OCI-M2 (cell line): ENCODE measurements around the gene STK39.

Experiments used
- DNase-seq: peaks from one replicate; lab custom pipeline; 2025; ENCODE audit not compliant: unreplicated experiment; lab: John Stamatoyannopoulos, UW

Gene STK39

DNA sequence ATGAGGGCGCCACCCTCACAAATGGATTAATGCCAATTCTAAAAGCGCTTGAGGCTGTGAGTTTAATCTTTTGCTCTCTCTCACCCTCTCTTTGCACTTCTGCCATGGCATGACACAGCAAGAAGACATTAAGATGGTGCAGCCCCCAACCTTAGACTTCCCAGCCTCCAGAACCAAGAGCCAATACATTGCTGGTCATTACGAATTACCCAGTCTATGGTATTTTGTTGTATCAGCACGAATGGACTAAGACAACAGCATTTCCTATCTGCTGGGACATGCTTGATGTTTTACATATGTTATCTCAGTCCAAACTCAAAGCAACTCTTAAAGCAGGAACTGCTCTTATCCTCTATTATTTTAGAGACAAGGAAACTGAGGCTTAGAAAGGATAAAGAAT lies 222.9 kb downstream of the STK39 start:
- DNase-seq, result no peak

DNA sequence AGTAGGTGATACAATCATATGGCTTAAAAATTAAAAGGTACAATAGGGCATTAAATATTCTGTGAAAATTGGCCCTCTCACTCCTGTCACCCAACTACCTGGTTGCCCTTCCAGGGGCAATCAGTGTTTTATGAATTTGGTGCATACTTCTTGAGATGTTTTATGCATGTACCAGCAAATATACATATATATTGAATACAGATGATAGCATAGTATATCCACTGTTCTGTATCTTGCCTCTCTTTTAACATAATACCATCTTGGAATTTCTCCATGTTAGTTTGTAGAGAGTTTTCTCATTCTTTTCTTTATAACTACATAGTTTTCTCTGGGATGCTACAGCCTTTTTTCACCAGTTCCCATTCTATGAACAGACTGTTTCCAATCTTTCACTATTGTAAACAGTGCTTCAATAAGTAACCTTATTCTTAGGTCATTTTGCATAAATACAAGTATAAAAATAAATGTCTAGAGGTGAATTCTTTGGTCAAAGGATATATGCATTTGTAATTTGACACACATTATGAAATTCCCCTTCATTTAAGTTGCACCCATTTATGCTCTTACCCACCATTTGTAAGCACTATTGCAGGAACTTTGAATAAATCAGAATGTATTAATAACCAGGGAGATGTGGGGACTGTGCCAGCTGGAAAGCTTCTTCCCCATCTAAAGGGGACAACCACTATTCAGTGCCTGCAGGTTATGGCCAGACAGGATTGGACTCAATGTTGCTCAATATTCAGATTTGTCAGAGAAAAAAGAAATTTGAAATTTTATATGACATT lies 225.4 kb downstream of the STK39 start:
- DNase-seq, result no peak

DNA sequence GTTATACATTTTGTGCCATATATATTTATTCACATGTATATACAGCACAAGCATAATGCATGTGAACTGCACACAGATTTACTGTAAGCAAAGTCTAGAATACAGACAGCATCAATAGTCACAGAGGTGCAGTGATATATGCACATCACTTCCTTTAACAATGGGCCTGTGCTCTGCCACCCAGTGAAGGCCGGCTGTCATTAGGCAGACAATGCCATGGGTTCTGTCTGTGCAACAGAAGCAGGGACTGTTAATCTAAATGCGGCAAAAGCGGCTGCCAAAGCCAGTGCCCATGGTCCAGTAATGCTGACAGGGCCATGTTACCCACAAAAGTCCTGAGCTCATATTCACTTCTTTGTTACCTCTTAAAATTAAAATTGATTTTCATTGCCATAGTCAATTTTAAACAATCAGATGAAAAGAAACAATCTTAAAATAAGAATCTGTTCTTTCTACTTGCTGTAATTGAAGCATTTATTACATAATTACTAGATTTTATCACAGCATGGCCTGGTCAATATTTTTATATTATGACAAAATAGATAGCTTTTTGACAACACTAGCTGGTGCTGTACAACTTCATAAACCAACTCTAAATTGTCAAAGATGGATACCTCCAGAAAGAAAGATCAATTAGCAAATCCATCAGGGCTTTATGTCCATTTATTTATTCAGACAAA lies 232.0 kb downstream of the STK39 start:
- DNase-seq, result no peak

DNA sequence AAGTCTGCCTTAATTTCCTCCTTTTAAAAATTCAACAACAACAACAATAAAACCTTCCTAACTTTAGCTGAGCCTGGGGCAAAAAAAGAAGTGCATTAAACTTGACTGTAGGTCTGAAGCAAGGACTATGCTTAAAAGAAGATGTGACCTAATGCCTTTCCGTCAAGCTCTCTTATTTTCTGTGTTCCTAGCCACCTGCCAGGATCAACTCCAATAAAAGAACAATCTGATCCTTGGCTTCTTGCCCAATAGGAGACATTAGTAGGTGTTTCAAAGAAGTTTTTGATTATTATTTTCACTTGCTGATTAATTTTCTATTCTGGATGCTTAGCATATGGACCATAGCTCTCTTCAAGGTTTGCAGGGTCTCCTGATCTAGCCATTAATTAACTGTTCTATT lies 237.5 kb downstream of the STK39 start:
- DNase-seq, result no peak

DNA sequence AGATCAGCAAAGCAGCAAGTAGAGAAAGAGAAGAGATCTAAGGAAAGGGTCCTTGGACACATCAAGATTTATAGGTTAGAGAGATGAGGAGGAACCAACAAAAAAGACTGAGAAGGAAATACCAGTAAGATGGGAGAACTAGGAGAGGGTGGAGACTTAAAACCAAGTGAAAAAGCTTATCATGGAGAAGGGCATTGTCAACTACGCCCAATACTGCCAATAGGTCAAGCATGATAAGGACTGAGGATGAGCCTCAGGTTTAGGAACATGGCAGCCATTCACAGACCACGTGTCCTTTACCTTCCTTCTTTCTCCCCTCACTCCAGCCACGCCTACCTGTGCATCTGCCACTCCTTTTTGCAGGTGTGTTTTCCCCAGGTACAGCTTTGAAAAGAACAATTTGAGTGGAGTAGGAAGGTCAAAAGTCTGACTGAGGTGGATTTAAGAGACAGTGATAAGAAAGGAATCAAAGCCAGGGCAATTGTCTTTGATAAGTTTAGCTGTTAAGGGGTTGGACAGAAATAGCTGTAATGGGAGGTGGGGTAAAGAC lies 238.7 kb downstream of the STK39 start:
- DNase-seq, result no peak

DNA sequence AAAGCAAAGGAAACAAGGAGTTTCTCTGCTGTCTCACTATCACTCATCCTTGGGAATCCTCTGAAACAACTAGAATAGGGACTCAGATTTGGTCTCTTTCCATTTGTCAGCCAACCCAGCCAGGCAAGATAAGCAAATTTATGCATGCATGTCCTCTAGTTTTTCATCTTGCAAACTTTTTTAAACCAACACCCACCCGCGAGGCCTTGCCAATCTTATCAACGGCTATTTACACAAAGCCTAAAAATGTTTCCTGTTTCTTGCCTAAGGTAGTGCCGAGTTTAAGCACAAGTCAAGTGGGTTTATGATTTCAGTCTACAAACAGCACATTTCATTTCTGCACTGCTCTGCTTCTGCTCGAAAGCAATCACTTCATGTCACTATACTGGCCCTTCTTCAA lies 240.9 kb downstream of the STK39 start:
- no peak for DNase-seq

DNA sequence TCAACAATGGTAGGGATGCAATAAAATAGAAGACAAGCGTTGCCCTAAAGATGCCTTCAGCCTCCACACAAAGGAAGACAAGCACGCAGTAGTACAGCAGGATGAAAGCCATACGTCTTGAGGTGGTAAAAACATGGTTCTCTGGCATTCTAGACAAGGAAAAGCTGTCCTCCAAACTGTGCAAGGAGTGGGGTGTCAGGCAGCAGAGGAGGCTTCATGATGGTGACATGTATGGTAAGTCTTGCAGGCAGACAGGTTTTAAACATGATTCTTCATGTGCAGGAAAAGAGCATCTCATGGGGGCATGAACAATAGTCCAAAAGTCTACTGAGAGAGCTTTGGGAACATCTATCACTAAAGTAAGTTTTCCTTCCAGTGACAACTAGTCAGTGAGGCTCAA lies 241.8 kb downstream of the STK39 start:
- no peak for DNase-seq

DNA sequence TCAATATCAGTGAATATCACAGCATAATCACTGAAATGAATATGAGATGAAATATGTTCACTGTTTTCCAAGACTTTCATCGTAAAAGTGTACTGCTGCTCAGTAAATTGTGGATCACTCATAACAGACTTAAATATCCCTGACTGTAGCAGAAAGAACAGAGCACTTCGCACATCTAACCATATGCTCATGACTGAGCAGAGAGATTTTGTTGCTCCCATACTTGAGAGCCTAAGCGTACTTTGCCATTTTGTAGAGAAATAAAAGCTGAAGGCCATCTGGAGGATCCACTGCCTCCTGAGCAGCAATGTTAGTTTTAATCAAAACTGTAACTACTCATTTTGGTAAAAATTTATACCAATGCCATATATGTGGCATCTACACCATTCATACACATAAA lies 243.5 kb downstream of the STK39 start:
- DNase-seq, result no peak

DNA sequence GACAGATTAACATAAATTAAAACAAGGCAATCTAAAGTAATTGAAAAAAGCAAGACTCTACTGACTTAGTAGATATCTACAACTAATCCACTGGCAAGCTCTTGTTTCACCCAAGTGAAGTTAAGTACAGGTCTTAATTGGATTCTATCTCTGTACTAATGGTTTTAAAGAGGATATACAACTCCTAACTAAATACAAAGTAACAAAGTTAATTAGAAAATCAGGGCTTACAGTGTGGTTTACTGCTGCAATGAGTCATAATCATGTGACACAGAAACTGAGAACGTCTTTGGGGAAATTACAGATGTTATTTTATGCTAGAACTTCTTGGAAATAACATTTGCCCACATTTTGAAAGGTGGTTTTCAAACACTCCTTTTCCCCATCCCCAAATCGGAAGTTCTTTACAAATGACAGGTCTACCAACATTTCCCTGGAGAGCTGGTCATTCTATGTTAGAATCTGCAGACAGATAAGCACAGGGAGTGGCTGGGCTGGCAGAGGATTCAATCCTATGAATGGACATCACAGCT lies 245.3 kb downstream of the STK39 start:
- DNase-seq, result no peak

DNA sequence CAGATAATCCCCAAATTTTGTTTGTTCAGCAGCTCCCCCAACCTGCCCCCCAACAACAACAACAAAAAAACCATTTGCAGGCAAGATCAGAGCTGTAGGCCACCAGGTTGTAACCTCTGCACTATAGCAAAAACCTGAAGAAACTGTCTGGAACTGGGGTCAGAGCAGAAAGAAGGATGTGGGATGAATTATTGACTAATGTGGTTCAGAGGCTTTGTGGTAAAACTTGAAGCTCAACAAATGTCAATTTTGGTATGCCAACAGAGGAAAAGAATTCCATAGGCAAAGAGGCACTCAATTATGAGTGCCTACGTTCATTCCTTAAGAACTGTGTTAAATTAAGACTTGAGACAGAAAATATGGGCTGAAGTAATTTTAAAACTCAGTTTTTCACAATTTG lies 255.1 kb downstream of the STK39 start:
- no peak for DNase-seq

DNA sequence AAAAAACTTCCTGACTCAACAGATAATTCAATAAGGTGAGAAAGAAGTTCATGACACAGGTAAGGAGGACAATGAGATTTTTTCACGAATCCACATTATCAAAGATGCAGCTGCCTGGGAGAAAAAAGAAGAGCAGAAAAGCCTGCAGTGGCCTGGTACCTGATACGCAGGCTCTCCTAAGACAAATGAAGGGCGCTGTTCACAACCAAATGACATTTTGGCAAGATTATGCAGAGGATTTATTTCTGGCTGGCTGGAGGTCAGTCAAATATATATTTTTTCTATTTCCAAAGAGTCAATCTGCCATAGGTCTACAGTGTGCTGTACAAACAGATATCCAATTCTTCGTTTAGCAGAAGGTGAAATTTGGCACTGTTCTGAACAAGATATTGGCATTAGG lies 257.3 kb downstream of the STK39 start:
- no peak for DNase-seq

DNA sequence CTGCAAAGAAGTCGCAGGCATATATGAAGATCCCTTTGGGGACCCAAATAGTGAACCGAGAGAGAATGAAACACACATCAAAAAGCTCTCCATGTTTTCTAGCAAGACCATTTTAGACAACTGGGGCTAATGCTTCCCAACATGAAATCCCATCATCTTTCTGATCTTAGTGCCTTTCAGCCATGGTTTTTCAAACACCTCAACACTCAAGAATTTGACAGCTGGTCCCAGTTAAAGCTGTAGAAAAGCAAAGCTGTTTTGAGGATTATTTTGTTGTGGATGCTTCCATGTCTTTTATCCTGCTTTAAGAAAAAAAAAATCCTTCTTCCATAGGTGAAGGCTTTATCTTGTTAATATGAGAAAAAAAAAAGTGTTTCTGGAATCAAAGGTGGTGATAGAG lies 259.1 kb downstream of the STK39 start:
- no peak for DNase-seq

DNA sequence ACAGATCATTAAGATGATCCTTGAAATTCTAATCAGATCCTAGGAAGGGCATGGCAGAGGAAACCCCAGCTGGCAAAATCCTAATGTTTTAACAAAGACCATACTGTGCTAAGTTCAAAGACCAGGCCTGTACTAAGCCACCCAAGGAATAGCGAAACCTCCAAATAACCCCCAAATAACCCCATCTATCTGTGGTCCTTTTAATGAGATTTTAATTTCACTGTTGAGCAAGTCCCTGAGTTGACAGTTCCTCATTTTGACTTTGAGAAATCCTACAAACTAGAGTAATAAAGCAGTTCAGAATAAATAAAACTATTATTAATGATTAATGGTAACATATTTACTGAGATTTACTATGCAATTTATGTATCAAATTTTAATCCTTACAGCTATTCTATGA lies 259.8 kb downstream of the STK39 start:
- no peak for DNase-seq

DNA sequence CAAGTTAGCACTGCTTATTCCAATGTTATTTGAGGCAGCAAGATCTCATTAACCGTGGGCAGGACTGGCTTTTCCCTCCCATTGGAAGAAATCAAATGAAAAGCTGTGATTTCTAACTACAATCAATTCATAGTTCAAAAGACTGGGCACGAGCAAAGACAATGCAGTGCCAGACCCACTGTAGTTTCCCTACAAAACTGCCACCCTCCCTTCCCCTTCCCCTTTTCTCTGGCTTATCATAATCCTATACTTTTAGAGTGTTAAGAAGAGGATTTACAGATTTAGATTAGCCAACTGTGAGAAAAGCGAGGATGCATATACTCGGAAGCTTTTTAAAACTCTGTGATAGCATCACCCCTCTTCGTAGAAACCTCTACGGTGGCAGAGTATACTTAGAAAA lies 260.4 kb downstream of the STK39 start:
- DNase-seq, result no peak

DNA sequence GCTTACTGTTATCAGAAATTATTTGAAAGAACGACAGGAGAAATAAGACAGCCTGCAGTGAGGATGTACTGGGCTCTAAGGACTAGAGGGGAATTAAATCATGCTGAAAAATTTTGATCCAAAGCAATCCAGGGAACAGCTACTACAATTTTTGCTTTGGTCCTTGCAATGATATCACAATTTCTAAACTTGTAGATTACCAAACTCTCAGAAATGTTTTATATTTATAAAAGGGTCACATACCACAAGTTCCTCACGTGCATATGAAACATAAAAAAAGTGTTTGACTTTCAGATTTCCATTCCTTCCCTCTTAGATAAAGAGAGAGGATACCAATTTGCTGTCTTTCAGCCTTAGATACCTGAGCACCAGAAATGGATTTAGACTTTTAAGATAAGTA lies 261.2 kb downstream of the STK39 start:
- DNase-seq, result no peak

DNA sequence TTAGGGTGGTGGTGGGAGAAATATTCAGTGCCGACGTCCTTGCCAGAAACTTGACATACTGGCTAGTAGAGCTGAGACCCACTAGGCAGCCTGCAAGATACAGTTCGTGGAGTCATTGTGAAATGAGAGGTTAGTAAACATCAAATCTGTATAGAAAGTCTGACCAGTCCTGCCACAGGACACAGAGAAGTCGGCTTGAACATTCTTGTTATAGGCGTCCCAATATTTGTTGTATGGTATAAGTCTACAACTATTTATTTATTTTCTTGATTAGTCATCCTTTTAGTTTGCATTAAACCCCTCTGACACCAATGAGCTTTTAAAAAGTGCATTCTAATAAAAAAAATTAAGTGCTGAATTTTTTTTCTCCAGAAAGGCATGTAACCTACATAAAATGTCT lies 265.4 kb downstream of the STK39 start:
- no peak for DNase-seq

DNA sequence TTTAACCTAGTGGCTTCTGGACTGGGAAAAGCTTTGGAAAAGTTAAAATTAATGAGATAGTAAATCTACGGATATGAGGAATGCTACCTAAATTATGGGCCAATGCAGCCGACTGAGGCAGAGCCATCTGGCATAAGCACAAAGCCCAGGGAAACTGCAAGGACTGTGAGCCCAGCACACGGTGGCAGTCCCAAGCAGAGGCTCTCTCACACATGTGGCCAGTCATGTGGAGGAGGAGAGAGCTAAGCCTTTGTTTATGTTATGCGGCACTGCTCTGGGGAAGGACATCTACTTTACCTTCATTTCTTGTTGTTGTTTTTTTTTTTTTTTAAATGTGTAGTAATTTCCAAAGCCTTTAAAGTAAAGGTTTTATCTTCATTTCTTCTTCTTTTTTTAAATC lies 267.0 kb downstream of the STK39 start:
- DNase-seq, result no peak

DNA sequence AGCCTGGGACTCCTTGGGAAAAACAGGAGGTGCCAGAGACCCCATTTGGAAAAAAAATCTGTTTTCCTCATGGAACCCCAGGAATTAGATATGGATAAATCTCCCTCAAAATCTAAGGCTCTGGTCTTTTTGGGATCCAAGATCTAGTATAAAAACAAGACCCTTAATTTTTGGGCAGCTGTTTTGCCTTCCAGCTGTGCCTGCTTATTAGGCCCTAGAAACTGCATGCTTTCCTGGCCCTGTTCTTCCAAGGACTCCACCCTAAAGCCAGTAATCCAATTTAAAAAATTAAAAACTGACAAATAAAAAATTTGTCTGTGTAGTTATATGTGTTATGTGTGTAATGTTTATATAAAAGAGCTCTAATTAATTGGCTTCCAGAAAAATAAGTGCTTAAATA lies 274.6 kb downstream of the STK39 start:
- no peak for DNase-seq

DNA sequence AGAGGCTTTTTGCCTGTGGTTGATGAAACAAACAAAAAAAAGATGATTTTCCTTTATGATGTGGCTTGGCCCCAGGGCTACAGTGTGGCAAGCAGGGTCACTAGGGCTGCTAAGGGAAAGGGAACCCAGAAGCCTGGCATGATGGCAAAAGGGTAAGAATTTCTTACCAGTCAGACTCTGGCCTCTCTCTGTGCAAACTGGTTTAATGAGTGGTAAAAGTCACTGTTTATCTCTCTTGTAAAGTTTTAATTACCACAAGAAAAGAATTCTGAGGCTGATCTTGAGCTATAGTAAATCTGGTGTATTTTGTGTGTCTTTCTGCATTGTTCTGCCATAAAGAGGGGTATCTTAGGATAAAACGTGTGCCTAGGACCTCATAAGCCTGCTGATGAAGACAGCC lies 275.4 kb downstream of the STK39 start:
- no peak for DNase-seq

DNA sequence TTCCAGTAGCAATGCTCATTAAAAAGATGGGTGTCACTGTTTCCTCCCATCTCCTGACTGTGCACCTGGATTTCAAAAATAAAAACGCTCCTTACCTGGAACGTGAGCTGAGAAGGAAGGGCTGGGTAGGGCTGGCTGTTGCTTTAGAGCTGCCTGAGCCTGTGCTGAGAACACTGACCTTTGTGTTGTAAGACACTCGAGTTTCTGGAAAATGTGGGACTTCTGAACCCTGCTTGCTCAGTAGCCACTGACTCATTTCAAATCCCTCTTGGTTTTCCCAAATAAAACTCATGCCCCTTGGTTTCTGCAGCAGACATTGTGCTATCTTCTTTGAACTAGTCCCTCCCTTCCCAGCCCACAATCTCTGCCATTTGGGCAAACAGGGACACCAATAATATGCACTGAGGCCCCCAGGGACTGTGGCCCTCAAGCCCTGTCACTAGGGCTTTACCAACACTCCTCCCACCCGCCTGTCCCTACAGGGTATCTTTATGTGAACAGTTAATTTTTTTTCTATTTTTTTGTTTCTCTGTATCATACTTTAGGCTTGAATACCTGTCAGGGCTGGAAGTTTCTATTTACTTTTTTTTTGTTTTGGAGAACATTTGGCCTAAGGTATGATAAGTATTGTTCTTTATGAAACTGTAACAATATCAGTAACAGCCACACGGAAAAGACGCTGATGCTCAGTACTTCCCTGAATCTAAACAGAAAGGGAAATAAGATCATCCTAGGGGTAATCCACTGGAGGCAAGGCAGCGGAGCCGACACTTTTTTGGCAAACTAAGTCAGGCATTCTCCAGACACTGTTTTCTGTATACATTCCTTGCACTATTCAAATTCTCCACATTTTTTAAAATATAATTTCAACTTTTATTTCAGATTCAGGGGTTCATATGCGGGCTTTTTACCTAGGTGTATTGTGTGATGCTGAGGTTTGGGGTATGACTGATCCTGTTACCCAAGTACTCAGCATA lies 280.2 kb downstream of the STK39 start:
- DNase-seq, result no peak
